Muscle of leg (tissue), 11 donors: Measurements from ENCODE around the gene DNAH2. TPM values are rescaled to one million over a fixed set of nuclear protein-coding genes. Genes with fewer than 3 reads are reported as not detected.
A peak's percentile ranks its signal among the peaks of the same experiment; 100 is the strongest.

Experiments used
- DNase-seq: peaks from one replicate; pipeline ENCODE4 v3.0.0; 2013
- H3K27ac ChIP-seq: one replicate; pipeline ENCODE4 v1.5.1; 2013; ENCODE audit warnings: mild to moderate bottlenecking, low read length, control low read depth
- H3K27me3 ChIP-seq: one replicate; pipeline ENCODE4 v1.6.1; 2013; ENCODE audit warnings: low read length; ENCODE audit not compliant: control insufficient read depth, insufficient read depth
- H3K36me3 ChIP-seq: one replicate; pipeline ENCODE4 v1.6.1; 2013; ENCODE audit warnings: low read length; ENCODE audit not compliant: control insufficient read depth, insufficient read depth
- H3K4me1 ChIP-seq: one replicate; pipeline ENCODE4 v1.6.1; 2013; ENCODE audit warnings: low read length; ENCODE audit not compliant: control insufficient read depth, insufficient read depth
- H3K4me3 ChIP-seq: one replicate; pipeline ENCODE4 v1.5.1; 2013; ENCODE audit warnings: low read length, control low read depth
- H3K9me3 ChIP-seq: replicated peaks from 2 replicates; pipeline ENCODE4 v1.6.1; 2013; ENCODE audit warnings: low read depth, low read length; ENCODE audit not compliant: control insufficient read depth
- WGBS: methylation state at CpG from one replicate; pipeline ENCODE4 v1.1.5; 2013; ENCODE audit warnings: missing lambda C conversion rate; ENCODE audit not compliant: insufficient coverage; 5-methylcytosine and 5-hydroxymethylcytosine counted together
- polyA plus RNA-seq, 8 donors: library from polyadenylated mRNA; unstranded; fragments of 120-200 nt; gene quantifications; one replicate each; pipeline versions ENCODE4 v1.2.1 to v1.2.3, GENCODE V29; 2013; ENCODE audit warnings: inconsistent platforms in 1 of 8, low replicate concordance in 1 of 8; ENCODE audit not compliant: insufficient read length in 8 of 8, insufficient read depth in 1 of 8
- total RNA-seq: library from RNA; stranded (reverse); fragments of 120-200 nt; gene quantifications from one replicate; pipeline ENCODE4 v1.2.4, GENCODE V29; 2013

Gene DNAH2
- total and polyA plus RNA-seq, 9 donors: 3.9 to 18.3 (median 6.2) TPM

DNA sequence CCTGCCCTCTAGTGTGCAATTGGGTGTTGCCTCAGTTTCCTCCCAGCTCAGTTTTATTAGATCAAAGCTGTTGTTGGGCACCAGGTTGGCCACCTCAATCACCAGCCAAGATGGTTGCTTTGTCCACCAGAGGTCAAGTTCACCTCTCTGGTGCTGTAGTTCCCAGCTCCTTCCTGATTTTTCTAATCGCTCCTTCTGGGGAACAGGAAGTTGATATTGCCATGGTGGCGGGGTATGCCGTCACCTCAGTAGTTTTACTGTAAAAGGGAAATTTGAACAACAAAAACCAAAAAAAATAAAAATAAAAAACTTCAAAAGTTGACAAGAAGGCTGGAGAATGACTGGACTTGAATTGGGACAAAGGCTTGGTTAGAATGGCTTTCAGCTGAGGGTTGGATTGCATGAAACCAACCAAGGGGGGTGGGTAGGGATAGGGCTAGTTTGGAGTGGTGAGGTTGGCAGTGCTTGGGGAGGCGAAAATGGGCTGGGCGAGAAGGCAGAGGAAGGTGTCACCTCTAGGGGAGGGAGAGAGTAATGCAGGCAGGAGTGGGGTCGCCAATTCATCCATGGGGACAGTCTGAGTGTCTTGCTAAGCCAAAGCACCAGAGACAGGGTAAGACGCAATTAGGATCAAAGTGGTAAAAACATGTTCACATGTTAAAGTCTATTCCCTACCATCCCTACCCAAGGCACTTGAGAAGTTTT, 6.3 kb upstream of the DNAH2 start:
- WGBS: 64% methylated on average over 3 of the region's 7 CpGs
- H3K4me1 ChIP-seq: peaks cover 6% of the 10 kb centered on the region
- H3K27ac ChIP-seq: no peak overlapping the region
- no peak overlapping the region for H3K4me3 ChIP-seq
- no peaks in the 10 kb centered on the region for H3K9me3 ChIP-seq
- no peak for DNase-seq
- no peaks in the 10 kb centered on the region for H3K36me3 ChIP-seq
- peaks cover 65% of the 10 kb centered on the region for H3K27me3 ChIP-seq

DNA sequence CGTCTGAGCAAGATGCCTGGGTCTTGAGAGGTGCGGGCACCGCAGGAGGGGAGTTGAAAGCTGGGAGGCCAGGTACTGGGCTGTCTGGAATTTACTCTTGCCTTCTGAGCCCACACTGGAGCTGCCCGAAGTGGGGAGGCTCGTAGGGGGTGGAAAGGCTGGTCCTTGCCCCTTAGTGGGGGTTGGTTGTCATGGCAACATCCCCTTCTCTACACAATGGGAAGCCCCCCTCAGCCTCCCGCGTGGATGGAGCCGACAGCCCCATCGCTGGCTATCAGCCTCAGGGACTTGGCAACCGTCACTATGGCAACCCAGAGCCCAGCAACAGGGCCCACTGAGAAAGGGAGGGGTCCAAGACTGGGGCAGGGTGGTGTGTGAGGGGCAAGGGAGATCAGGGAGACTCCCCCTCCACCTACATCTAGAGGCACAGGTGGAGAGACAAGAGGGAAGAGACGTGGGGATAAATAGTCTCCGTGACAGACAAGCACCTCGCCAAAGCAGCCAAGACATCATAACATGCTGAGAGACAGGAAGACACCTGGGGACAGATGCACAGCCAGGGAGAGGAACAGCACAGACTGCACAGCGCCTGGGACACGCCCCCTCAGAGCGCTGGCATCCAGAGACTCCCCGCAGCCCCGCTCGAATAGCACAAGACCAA, 5.3 kb upstream of the DNAH2 start:
- no peaks in the 10 kb centered on the region for H3K36me3 ChIP-seq
- H3K4me3 ChIP-seq: no peak overlapping the region
- peaks cover 63% of the 10 kb centered on the region for H3K27me3 ChIP-seq
- DNase-seq: no peak
- no peak overlapping the region for H3K27ac ChIP-seq
- peaks cover 10% of the 10 kb centered on the region for H3K4me1 ChIP-seq
- no peaks in the 10 kb centered on the region for H3K9me3 ChIP-seq
- WGBS: no CpG with 5 or more reads among the region's 19 CpGs

DNA sequence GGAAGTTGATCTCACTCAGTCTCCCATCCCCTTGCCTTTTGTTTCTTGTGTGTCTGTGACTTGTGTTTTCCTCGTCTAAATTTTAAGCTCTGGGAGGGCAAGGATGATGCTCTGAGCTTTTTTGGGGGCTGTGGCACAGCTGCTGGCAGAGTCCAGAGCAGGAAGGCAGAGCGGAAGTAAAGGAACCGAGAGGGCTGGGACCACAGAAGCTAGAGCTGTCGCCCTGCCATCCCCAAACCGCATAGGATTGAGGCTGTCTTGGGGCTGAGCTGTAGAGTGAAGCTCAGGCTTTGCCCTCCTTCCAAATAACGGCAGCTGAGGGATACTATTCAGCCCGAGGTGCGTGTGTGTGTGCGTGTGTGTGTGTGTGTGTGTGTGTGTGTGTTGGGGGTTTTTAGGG, 3.8 kb upstream of the DNAH2 start:
- H3K9me3 ChIP-seq: no peaks in the 10 kb centered on the region
- no peaks in the 10 kb centered on the region for H3K36me3 ChIP-seq
- DNase-seq: no peak
- peaks cover 63% of the 10 kb centered on the region for H3K27me3 ChIP-seq
- no peak overlapping the region for H3K4me3 ChIP-seq
- no peak overlapping the region for H3K27ac ChIP-seq
- peaks cover 21% of the 10 kb centered on the region for H3K4me1 ChIP-seq
- WGBS: 30% methylated on average over 4 of the region's 9 CpGs

GRCh38 chr17:7714721-7715594, 2.6 kb upstream of the DNAH2 start:
- peaks cover 63% of the 10 kb centered on the region for H3K27me3 ChIP-seq
- 58% methylated on average over 4 of the region's 10 CpGs for WGBS
- no peaks in the 10 kb centered on the region for H3K36me3 ChIP-seq
- H3K4me3 ChIP-seq: no peak overlapping the region
- DNase-seq: no peak
- no peaks in the 10 kb centered on the region for H3K9me3 ChIP-seq
- H3K27ac ChIP-seq: no peak overlapping the region
- H3K4me1 ChIP-seq: peaks cover 26% of the 10 kb centered on the region

GRCh38 chr17:7715936-7716886, 1.3 kb upstream of the DNAH2 start:
- Histone ChIP-seq H3K27me3 (peaks cover 62% of the 10 kb centered on the region), H3K9me3 (no peaks in the 10 kb centered on the region), H3K36me3 (no peaks in the 10 kb centered on the region), H3K4me1 (peaks cover 30% of the 10 kb centered on the region), H3K4me3 (peak overlapping the region; percentile 66), H3K27ac (no peak overlapping the region)
- DNase-seq: no peak
- WGBS: 15% methylated on average over 8 of the region's 20 CpGs

DNA sequence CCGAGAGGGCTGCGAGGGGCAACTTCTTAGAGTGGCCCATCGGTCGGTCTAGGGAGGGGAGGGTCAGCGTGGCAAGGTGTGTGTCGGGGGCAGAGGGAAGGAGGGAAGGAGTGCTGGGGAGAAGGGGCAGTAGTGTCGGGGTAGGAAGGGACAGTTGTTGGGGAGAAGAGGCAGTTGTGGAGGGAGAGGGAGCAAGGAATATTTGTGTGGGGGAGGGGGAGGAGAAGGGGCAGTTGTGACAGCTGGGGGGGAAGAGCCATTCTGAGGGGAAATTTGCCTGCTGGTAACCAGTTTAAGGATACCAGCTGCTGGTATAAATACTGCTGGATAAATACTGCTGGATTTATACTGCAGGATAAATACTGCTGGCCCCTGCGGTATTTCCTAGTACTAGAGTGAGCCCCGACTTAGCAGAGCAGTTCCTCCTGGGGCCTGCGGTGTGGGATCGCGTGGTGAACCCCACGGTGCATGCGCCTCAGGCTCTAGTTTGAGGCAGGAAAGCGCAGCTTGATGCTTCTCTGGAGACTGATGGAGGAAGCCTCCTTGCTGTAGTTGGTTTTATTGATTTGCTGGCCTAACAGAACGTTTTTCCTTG, 309 bp downstream of the DNAH2 start:
- no peaks in the 10 kb centered on the region for H3K36me3 ChIP-seq
- no peak for DNase-seq
- H3K9me3 ChIP-seq: no peaks in the 10 kb centered on the region
- H3K4me1 ChIP-seq: peaks cover 30% of the 10 kb centered on the region
- WGBS: 7% methylated on average over 14 of the region's 16 CpGs
- H3K27me3 ChIP-seq: peaks cover 46% of the 10 kb centered on the region
- peak overlapping the region; percentile 66 for H3K4me3 ChIP-seq
- H3K27ac ChIP-seq: no peak overlapping the region

DNA sequence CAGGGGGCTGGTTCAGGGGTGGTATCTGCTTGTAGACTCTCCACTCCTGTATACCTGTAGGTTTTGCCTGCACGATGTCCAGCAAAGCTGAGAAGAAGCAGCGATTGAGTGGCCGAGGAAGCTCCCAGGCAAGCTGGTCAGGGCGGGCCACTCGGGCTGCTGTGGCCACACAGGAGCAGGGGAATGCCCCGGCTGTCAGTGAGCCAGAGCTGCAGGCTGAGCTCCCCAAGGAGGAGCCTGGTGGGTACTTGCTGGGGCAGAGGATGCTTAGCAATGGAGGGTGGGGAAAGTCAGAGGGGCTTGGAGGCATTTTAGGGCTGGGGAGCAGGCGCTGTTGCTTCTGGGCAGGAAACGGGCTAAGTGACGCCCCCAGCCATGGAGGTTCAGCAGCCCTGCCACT, 2.1 kb downstream of the DNAH2 start:
- WGBS: 61% methylated on average over 6 of the region's 9 CpGs
- no peak for DNase-seq
- Histone ChIP-seq H3K9me3 (no peaks in the 10 kb centered on the region), H3K36me3 (no peaks in the 10 kb centered on the region), H3K4me1 (peaks cover 30% of the 10 kb centered on the region), H3K27ac (no peak overlapping the region), H3K4me3 (no peak overlapping the region), H3K27me3 (peaks cover 33% of the 10 kb centered on the region)

DNA sequence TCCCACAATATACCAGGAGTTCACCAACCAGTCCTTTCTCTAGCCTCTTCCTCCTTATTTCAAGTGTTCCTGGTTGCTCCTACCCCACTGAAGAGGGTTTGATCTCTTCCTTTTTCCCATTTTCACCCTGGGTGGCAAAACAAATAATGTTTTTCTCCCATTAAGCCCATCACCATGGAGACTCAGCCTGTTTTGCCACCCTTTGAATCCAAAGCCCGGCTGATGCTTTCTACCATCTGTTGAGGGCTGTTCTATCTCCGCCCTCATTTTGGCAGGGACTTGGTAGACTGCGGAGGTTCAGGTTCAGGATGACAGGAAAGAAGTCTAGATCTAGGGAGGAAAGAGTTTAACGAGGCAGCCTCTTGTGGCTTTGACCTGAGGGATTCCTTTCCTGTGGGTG, 2.6 kb downstream of the DNAH2 start:
- DNase-seq: no peak
- Histone ChIP-seq H3K27ac (no peak overlapping the region), H3K9me3 (no peaks in the 10 kb centered on the region), H3K27me3 (peaks cover 30% of the 10 kb centered on the region), H3K4me3 (no peak overlapping the region), H3K4me1 (peaks cover 30% of the 10 kb centered on the region), H3K36me3 (no peaks in the 10 kb centered on the region)
- 30% methylated on average over 3 of the region's 4 CpGs for WGBS

DNA sequence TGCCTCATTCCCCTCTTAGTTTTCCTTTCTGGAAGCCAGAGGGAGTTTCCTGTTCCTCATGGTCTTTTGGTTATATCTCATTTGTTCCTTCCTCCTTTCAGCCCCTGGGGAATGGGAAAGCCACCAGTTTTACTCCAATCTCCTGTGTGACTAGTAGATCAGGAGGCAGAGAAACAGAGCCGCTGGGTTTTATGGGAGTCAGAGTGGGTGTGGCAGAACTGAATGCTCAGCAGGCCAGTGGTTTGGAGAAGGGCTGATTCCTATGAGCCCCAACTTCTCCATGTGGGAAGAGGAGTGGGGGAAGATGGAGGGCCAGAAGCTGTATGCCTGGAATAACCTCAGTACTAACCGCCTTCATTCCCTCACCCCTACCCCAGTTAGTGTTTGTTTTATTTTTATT, 4.1 kb downstream of the DNAH2 start:
- Histone ChIP-seq H3K27me3 (peaks cover 15% of the 10 kb centered on the region), H3K4me3 (no peak overlapping the region), H3K36me3 (no peaks in the 10 kb centered on the region), H3K9me3 (no peaks in the 10 kb centered on the region), H3K4me1 (peaks cover 24% of the 10 kb centered on the region), H3K27ac (no peak overlapping the region)
- no CpG with 5 or more reads among the region's 2 CpGs for WGBS
- no peak for DNase-seq
